ENCODE results near the gene SLC7A5.
"Not testable (repeated sequence)": the region's sequence is repeated elsewhere in the genome, so short reads cannot be mapped to it uniquely, and the experiment has no call there.

The SLC7A5 gene

GRCh38 chr16:87832137-87832527 lies 37.2 kb downstream of the SLC7A5 start:
- no peak for DNase-seq

GRCh38 chr16:87831421-87832136 lies 37.7 kb downstream of the SLC7A5 start:
- DNase-seq: no peak

GRCh38 chr16:87830673-87831420 lies 38.5 kb downstream of the SLC7A5 start:
- DNase-seq: no peak

GRCh38 chr16:87829988-87830672 lies 39.2 kb downstream of the SLC7A5 start:
- no peak for DNase-seq

- DNase-seq: no peak
These were observed 39.7 kb downstream of the SLC7A5 start for GRCh38 chr16:87829622-87829980.

- peak; percentile 27 for DNase-seq
These were observed 40.2 kb downstream of the SLC7A5 start for GRCh38 chr16:87828907-87829621.

GRCh38 chr16:87828071-87828906 lies 41.0 kb downstream of the SLC7A5 start:
- no peak for DNase-seq

- not testable (repeated sequence) for DNase-seq
These were observed 41.8 kb downstream of the SLC7A5 start for GRCh38 chr16:87827588-87827915.

- no peak for DNase-seq
These were observed 42.3 kb downstream of the SLC7A5 start for GRCh38 chr16:87826798-87827587.

- not testable (repeated sequence) for DNase-seq
These were observed 42.9 kb downstream of the SLC7A5 start for GRCh38 chr16:87826407-87826797.

- not testable (repeated sequence) for DNase-seq
These were observed 43.5 kb downstream of the SLC7A5 start for GRCh38 chr16:87825842-87826120.

GRCh38 chr16:87824991-87825841 lies 44.1 kb downstream of the SLC7A5 start:
- DNase-seq: no peak

GRCh38 chr16:87824016-87824990 lies 45.0 kb downstream of the SLC7A5 start:
- DNase-seq: no peak

- DNase-seq: no peak
These were observed 46.0 kb downstream of the SLC7A5 start for GRCh38 chr16:87823181-87823929.

- no peak for DNase-seq
These were observed 47.0 kb downstream of the SLC7A5 start for GRCh38 chr16:87822108-87822970.

- no peak for DNase-seq
These were observed 47.8 kb downstream of the SLC7A5 start for GRCh38 chr16:87821376-87822107.

GRCh38 chr16:87819983-87820382 lies 49.3 kb downstream of the SLC7A5 start:
- DNase-seq: no peak
